GM18520 (cell line): ENCODE measurements around the gene MAP3K15.

Source experiments
- ATAC-seq: cut with Tn5 transposase; IDR thresholded peaks from one replicate; pipeline ENCODE4 v1.9.1; 2021; ENCODE audit not compliant: unreplicated experiment

Gene MAP3K15

GRCh38 chrX:19514791-19515614 lies at the start of gene MAP3K15:
Gene MAP3K15 (minus strand): TSS chrX:19515508. CDS start chrX:19515261, 247 bp downstream.
- ATAC-seq: no peak

- no peak for ATAC-seq
Observed at GRCh38 chrX:19564606-19565005, 49.3 kb upstream of the MAP3K15 start.

GRCh38 chrX:19563746-19564145 lies 48.4 kb upstream of the MAP3K15 start:
- ATAC-seq: peak; percentile 23

GRCh38 chrX:19563327-19563726 lies 48.0 kb upstream of the MAP3K15 start:
- ATAC-seq: peak; percentile 61

- ATAC-seq: no peak
Observed at GRCh38 chrX:19560611-19561010, 45.3 kb upstream of the MAP3K15 start.

GRCh38 chrX:19557822-19558221 lies 42.5 kb upstream of the MAP3K15 start:
- no peak for ATAC-seq

GRCh38 chrX:19556202-19556601 lies 40.9 kb upstream of the MAP3K15 start:
- no peak for ATAC-seq

GRCh38 chrX:19555683-19556082 lies 40.4 kb upstream of the MAP3K15 start:
- no peak for ATAC-seq

GRCh38 chrX:19555236-19555635 lies 39.9 kb upstream of the MAP3K15 start:
- no peak for ATAC-seq

- no peak for ATAC-seq
Observed at GRCh38 chrX:19554786-19555185, 39.5 kb upstream of the MAP3K15 start.

GRCh38 chrX:19552793-19553192 lies 37.5 kb upstream of the MAP3K15 start:
- no peak for ATAC-seq

- no peak for ATAC-seq
Observed at GRCh38 chrX:19549838-19550237, 34.5 kb upstream of the MAP3K15 start.

- no peak for ATAC-seq
Observed at GRCh38 chrX:19548934-19549333, 33.6 kb upstream of the MAP3K15 start.

GRCh38 chrX:19548279-19548678 lies 33.0 kb upstream of the MAP3K15 start:
- no peak for ATAC-seq

GRCh38 chrX:19545651-19546050 lies 30.3 kb upstream of the MAP3K15 start:
- ATAC-seq: no peak

GRCh38 chrX:19544693-19545305 lies 29.5 kb upstream of the MAP3K15 start:
- no peak for ATAC-seq

- no peak for ATAC-seq
Observed at GRCh38 chrX:19543951-19544381, 28.7 kb upstream of the MAP3K15 start.

- no peak for ATAC-seq
Observed at GRCh38 chrX:19543020-19543715, 27.9 kb upstream of the MAP3K15 start.

GRCh38 chrX:19541931-19542330 lies 26.6 kb upstream of the MAP3K15 start:
- ATAC-seq: no peak

- no peak for ATAC-seq
Observed at GRCh38 chrX:19541196-19541595, 25.9 kb upstream of the MAP3K15 start.

GRCh38 chrX:19540076-19540475 lies 24.8 kb upstream of the MAP3K15 start:
- ATAC-seq: no peak

GRCh38 chrX:19539665-19540064 lies 24.4 kb upstream of the MAP3K15 start:
- ATAC-seq: no peak
